ENCODE results near the gene ZSWIM4. TPM values are rescaled to one million over a fixed set of nuclear protein-coding genes. Genes with fewer than 3 reads are reported as not detected.

Gene ZSWIM4
- total and polyA plus RNA-seq, 10 of the 15 experiments (the other 5 are each of a cell fraction or from before 2014, with no cell fraction given), result 0.73 to 11.1 (median 1.8) TPM; not detected in 2

- no peaks in the 10 kb centered on the region; a peak in 1 of 4 replicates for H3K36me3 ChIP-seq (ENCODE audit: control insufficient read depth in 2 of 2, insufficient read depth in 2 of 2, low read length in 1 of 2)
- intact Hi-C loops (cut with micrococcal nuclease; ENCODE audit: unreplicated experiment) (no loop called here), in situ Hi-C loops (cut with MboI) (no loop called here)
- H3K9me3 ChIP-seq (replicated peaks; ENCODE audit: control insufficient read depth, insufficient read depth, low read length), result no peaks in the 10 kb centered on the region; the same call in 2 of the 3 replicates
- H3K27me3 ChIP-seq (replicated peaks in 1 of 2; ENCODE audit: control insufficient read depth in 2 of 2, insufficient read depth in 2 of 2, low read length in 1 of 2), result no peaks in the 10 kb centered on the region
- BruUV-seq (replicated peaks), result no TSS peak
- peak overlapping the region; percentile 67; the same call in 1 of the 2 replicates for H2AFZ ChIP-seq (ENCODE audit: control insufficient read depth, low read depth, low read length)
- WGBS (ENCODE audit: insufficient coverage, insufficient replicate concordance, low lambda C conversion rate, missing lambda C conversion rate), result 86% methylated on average over 8 of the region's 8 CpGs
- FAIRE-seq, result peak; percentile 41
- CTCF ChIA-PET, result interaction anchor here (0.6 to 1.3 kb wide), 4 partner anchors 9 to 695 kb away, joined by 3 to 4 read pairs (median 3); partner anchors contain the start of gene C19orf53
- no peak overlapping the region for H3K27ac ChIP-seq (ENCODE audit: control insufficient read depth, insufficient read depth)
- POLR2A ChIA-PET, result interaction anchor here (1.2 to 2.6 kb wide), 4 partner anchors 8 to 92 kb away, joined by 3 to 20 read pairs (median 8); partner anchors contain the start of gene C19orf53
- H3K4me2 ChIP-seq (ENCODE audit: control insufficient read depth, insufficient read depth), result peak overlapping the region; percentile 31
- H3K79me2 ChIP-seq (ENCODE audit: control insufficient read depth, insufficient read depth, low read length), result peaks cover 13% of the 10 kb centered on the region
- no peak for TF ChIP-seq ZSCAN29 (IDR thresholded peaks at IDR 0.05)
- TF ChIP-seq ZNF274 (IDR thresholded peaks at IDR 0.05; ENCODE audit: insufficient read depth, insufficient read length), result no peak
- no peak for TF ChIP-seq ZNF217 (IDR thresholded peaks at IDR 0.05)
- no peak for TF ChIP-seq BCL3 (IDR thresholded peaks at IDR 0.05; ENCODE audit: borderline replicate concordance, insufficient read depth, low read depth, low read length, poor library complexity, severe bottlenecking)
- TF ChIP-seq JUND (IDR thresholded peaks at IDR 0.05; ENCODE audit: low read depth, low read length), result no peak
- TF ChIP-seq RBBP5 (conservative IDR thresholded peaks at IDR 0.05), result no peak
- TF ChIP-seq SUZ12 (IDR thresholded peaks at IDR 0.05; ENCODE audit: unreplicated experiment), result no peak
- no peak for TF ChIP-seq TCF3 (IDR thresholded peaks at IDR 0.05; ENCODE audit: borderline replicate concordance, insufficient read depth, low read depth, low read length)
- no peak for TF ChIP-seq SIN3A (IDR thresholded peaks at IDR 0.05; ENCODE audit: low read depth, low read length)
- no peak for TF ChIP-seq NR2C2 (IDR thresholded peaks at IDR 0.05; ENCODE audit: borderline replicate concordance, control insufficient read depth, insufficient read length, low read depth)
- TF ChIP-seq SREBF2 (IDR thresholded peaks at IDR 0.05; ENCODE audit: low read length), result no peak
- no peak for TF ChIP-seq MXI1 (IDR thresholded peaks at IDR 0.05; ENCODE audit: low read depth, low read length)
- no peak overlapping the region for H3K9ac ChIP-seq (ENCODE audit: control insufficient read depth, insufficient read depth, low read length)
- no peak for ATAC-seq
- H3K4me1 ChIP-seq (ENCODE audit: control insufficient read depth, insufficient read depth, low read length), result peaks cover 5% of the 10 kb centered on the region
- DNase-seq (ENCODE audit: low read depth, low spot score), result no peak
- H3K4me3 ChIP-seq, result peak overlapping the region; percentile 64; the same call in 1 of the 2 replicates
- SMC1A ChIA-PET (ENCODE audit: uncharacterized antibody, unreplicated experiment), result interaction anchor here (2.5 to 2.6 kb wide), 2 partner anchors 27 to 115 kb away, joined by 13 to 20 read pairs; partner anchors contain the start of gene C19orf53
- no peaks in the 10 kb centered on the region for H4K20me1 ChIP-seq (ENCODE audit: control insufficient read depth, insufficient read depth)
- RAD21 ChIA-PET (ENCODE audit: unreplicated experiment), result interaction anchor here (1.2 to 2.0 kb wide), 4 partner anchors 15 to 115 kb away, joined by 4 to 25 read pairs (median 6); partner anchors contain the start of gene C19orf53
These were observed 48.2 kb upstream of the ZSWIM4 start for GRCh38 chr19:13747098-13747453.

Data from GM12878 (cell line).